Prostate gland (tissue), 2 donors: ENCODE measurements around the gene FOLR1.
"Not testable (repeated sequence)": the region's sequence is repeated elsewhere in the genome, so short reads cannot be mapped to it uniquely, and the experiment has no call there.

Experiments
- POLR2A ChIP-seq: fragments of 450-650 bp; IDR thresholded peaks from one replicate; pipeline ENCODE4 v1.6.1; 2016; ENCODE audit warnings: antibody characterized with exemption, mild to moderate bottlenecking
- TF ChIP-seq, protein P1 (sequence below), 4 experiments: fragments of 200-600 bp in 2 of 4; fragments of 450-650 bp in 2 of 4; sonication (generic) in 2 of 4; IDR thresholded peaks; 1 replicate in 3 of 4; 2 replicates in 1 of 4; pipeline ENCODE4 v1.5.1; 2016 to 2019; ENCODE audit warnings: antibody characterized with exemption in 4 of 4, mild to moderate bottlenecking in 2 of 4, moderate library complexity in 2 of 4

DNA sequence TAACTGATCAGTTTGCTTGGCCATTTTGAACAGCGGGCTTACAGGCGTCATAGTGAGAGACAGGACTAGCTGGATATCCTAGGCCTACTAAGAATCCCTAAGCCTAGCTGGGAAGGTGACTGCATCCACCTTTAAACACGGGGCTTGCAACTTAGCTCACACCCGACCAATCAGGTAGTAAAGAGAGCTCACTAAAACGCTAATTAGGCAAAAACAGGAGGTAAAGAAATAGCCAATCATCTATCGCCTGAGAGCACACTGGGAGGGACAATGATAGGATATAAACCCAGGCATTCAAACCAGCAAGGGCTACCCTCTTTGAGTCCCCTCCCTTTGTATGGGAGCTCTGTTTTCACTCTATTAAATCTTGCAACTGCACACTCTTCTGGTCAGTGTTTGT is 38.1 kb upstream of the FOLR1 start:
- TF ChIP-seq POLR2A: not testable (repeated sequence)
- TF ChIP-seq, protein P1, sequence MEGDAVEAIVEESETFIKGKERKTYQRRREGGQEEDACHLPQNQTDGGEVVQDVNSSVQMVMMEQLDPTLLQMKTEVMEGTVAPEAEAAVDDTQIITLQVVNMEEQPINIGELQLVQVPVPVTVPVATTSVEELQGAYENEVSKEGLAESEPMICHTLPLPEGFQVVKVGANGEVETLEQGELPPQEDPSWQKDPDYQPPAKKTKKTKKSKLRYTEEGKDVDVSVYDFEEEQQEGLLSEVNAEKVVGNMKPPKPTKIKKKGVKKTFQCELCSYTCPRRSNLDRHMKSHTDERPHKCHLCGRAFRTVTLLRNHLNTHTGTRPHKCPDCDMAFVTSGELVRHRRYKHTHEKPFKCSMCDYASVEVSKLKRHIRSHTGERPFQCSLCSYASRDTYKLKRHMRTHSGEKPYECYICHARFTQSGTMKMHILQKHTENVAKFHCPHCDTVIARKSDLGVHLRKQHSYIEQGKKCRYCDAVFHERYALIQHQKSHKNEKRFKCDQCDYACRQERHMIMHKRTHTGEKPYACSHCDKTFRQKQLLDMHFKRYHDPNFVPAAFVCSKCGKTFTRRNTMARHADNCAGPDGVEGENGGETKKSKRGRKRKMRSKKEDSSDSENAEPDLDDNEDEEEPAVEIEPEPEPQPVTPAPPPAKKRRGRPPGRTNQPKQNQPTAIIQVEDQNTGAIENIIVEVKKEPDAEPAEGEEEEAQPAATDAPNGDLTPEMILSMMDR (IDR thresholded peaks at IDR 0.05): not testable (repeated sequence)
